ENCODE results near the gene WDR38.

The WDR38 gene

GRCh38 chr9:124894035-124894740, 40.9 kb downstream of the WDR38 start:
- TF ChIP-seq ZNF274 (IDR thresholded peaks at IDR 0.05; ENCODE audit: low read depth, low read length): no peak
- no peak overlapping the region for H3K4me3 ChIP-seq (ENCODE audit: low read length)

- H3K4me3 ChIP-seq (ENCODE audit: low read length): no peak overlapping the region
- TF ChIP-seq ZNF274 (IDR thresholded peaks at IDR 0.05; ENCODE audit: low read depth, low read length): no peak
Measured at GRCh38 chr9:124894741-124895170, 41.5 kb downstream of the WDR38 start.

- no peak for TF ChIP-seq ZNF274 (IDR thresholded peaks at IDR 0.05; ENCODE audit: low read depth, low read length)
- H3K4me3 ChIP-seq (ENCODE audit: low read length): no peak overlapping the region
Measured at GRCh38 chr9:124897570-124898460, 44.6 kb downstream of the WDR38 start.

GRCh38 chr9:124899845-124900244, 46.6 kb downstream of the WDR38 start:
- no peak for TF ChIP-seq ZNF274 (IDR thresholded peaks at IDR 0.05; ENCODE audit: low read depth, low read length)
- H3K4me3 ChIP-seq (ENCODE audit: low read length): no peak overlapping the region

DNA sequence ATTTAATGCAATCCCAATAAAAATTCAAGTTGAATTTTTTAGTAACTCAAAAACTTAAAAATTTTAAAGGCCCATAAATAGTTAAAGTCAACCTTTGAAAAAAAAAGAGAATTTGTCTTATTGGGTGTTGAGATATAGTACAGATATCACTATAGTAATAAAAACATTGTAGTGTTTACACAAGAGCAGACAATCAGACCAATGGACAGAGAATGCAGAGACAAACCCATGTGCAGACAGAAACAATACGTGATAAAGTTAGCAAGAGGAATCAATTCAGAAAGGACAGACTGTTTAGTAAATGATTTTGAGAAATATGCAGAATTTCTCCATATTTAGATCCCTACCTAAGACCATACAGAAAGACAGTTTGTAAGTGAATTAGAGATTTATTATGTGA, 53.7 kb downstream of the WDR38 start:
- TF ChIP-seq ZNF274 (IDR thresholded peaks at IDR 0.05; ENCODE audit: low read depth, low read length): no peak

More for the DNA sequence above, 53.7 kb downstream of the WDR38 start:
- H3K4me3 ChIP-seq (ENCODE audit: low read length): no peak overlapping the region
